ENCODE data around the gene TENM3.

DNA sequence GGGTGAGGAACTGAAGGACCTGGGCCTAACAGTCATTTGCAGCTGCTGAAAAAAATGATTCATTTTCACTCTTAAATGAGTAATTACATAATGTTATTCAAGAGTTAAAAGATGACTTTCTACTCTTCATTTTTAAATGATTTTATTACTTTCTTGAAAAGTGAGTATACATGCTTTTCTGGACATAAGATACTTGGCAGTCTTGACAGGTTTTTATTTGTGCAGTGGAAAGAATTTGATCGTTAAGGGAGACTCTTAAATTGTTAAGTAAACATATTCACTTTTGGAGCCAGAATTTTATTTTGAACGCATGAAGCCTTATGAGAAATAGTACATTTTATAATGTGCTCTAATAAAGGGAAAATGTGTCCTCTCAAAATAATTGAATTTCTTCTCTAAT, 245.7 kb downstream of the TENM3 start:
- TF ChIP-seq CTCF (IDR thresholded peaks at IDR 0.05), result no peak
- TF ChIP-seq USF1 (CRISPR knock-in tag; IDR thresholded peaks at IDR 0.05), result no peak
- no peak for TF ChIP-seq SP1 (CRISPR knock-in tag; conservative IDR thresholded peaks at IDR 0.05)
- no peak for TF ChIP-seq ATF6 (CRISPR knock-in tag; IDR thresholded peaks at IDR 0.05)
- no peak for TF ChIP-seq ATF2 (CRISPR knock-in tag; IDR thresholded peaks at IDR 0.05; ENCODE audit: borderline replicate concordance, low read depth)
- no peak for TF ChIP-seq ZNF138 (CRISPR knock-in tag; conservative IDR thresholded peaks at IDR 0.05)
- no peak for TF ChIP-seq ERG (CRISPR knock-in tag; IDR thresholded peaks at IDR 0.05)
- no peak for TF ChIP-seq E2F5 (CRISPR knock-in tag; IDR thresholded peaks at IDR 0.05)
- TF ChIP-seq, protein P1, sequence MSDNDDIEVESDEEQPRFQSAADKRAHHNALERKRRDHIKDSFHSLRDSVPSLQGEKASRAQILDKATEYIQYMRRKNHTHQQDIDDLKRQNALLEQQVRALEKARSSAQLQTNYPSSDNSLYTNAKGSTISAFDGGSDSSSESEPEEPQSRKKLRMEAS (CRISPR knock-in tag; IDR thresholded peaks at IDR 0.05), result no peak
- no peak for TF ChIP-seq RORB (CRISPR knock-in tag; IDR thresholded peaks at IDR 0.05)
- TF ChIP-seq CREB1 (CRISPR knock-in tag; IDR thresholded peaks at IDR 0.05), result no peak
